GM12878 (cell line): ENCODE data around the gene GMDS. TPM values are rescaled to one million over a fixed set of nuclear protein-coding genes. Genes with fewer than 3 reads are reported as not detected.

Experiments used
- ATAC-seq: fragments of 200-7000 bp; cut with Tn5 transposase; 3 replicates; pipeline ENCODE4 v1.9.1; 2020; ENCODE audit warnings: mild to moderate bottlenecking, moderate library complexity
- BruUV-seq: library from RNA; stranded (reverse); fragments of 400-500 nt; replicated peaks from 2 replicates; lab custom pipeline; 2021; lab: Mats Ljungman, UMichigan
- CTCF ChIA-PET: fragments of 300-600 bp; sonication (Branson Sonifier 250); formaldehyde crosslinking; extraction: SDS; loops from one replicate; lab custom pipeline; 2021; ENCODE audit warnings: inconsistent platforms; lab: Yijun Ruan, JAX
- POLR2A ChIA-PET: fragments of 350-600 bp; formaldehyde crosslinking; extraction: SDS; loops from one replicate; lab custom pipeline; 2021; ENCODE audit warnings: inconsistent platforms; lab: Charles Lee
- RAD21 ChIA-PET: fragments of 300-600 bp; sonication (Branson Sonifier 250); formaldehyde crosslinking; loops from one replicate; lab custom pipeline; 2023; ENCODE audit warnings: antibody characterized with exemption; ENCODE audit not compliant: unreplicated experiment; lab: Charles Lee
- SMC1A ChIA-PET: fragments of 300-600 bp; sonication (Branson Sonifier 250); formaldehyde crosslinking; loops from one replicate; lab custom pipeline; 2023; ENCODE audit not compliant: unreplicated experiment, uncharacterized antibody; lab: Charles Lee
- DNase-seq: peaks from one replicate; pipeline ENCODE4 v3.0.0-alpha.2; 2011; ENCODE audit warnings: low read depth, low spot score
- FAIRE-seq: peaks from 3 replicates; lab custom pipeline; 2011; peaks lifted over from hg19 to GRCh38; lab: Jason Lieb, UNC
- H2AFZ ChIP-seq: 2 replicates; pipeline ENCODE4 v1.6.0; 2011; ENCODE audit warnings: low read depth, low read length, control low read depth; ENCODE audit not compliant: control insufficient read depth
- H3K27ac ChIP-seq: 2 replicates; pipeline ENCODE4 v1.5.1; 2011; ENCODE audit warnings: control low read depth; ENCODE audit not compliant: control insufficient read depth, insufficient read depth
- H3K27me3 ChIP-seq, 2 experiments: replicated peaks in 1 of 2; 2 replicates each; pipeline versions ENCODE4 v1.6.0 to v1.6.1; 2011; ENCODE audit warnings: low read length in 1 of 2; ENCODE audit not compliant: control insufficient read depth in 2 of 2, insufficient read depth in 2 of 2
- H3K36me3 ChIP-seq, 2 experiments: 2 replicates each; pipeline ENCODE4 v1.5.1; 2011; ENCODE audit warnings: low read length in 1 of 2; ENCODE audit not compliant: control insufficient read depth in 2 of 2, insufficient read depth in 2 of 2
- H3K4me1 ChIP-seq: 2 replicates; pipeline ENCODE4 v1.6.1; 2011; ENCODE audit warnings: mild to moderate bottlenecking, low read length, moderate library complexity, mixed read lengths; ENCODE audit not compliant: control insufficient read depth, insufficient read depth
- H3K4me2 ChIP-seq: 2 replicates; pipeline ENCODE4 v1.6.0; 2011; ENCODE audit warnings: control low read depth; ENCODE audit not compliant: control insufficient read depth, insufficient read depth
- H3K4me3 ChIP-seq: fragments of 200-600 bp; sonication (generic); 2 replicates; pipeline ENCODE4 v1.5.1; 2016
- H3K79me2 ChIP-seq: 2 replicates; pipeline ENCODE4 v1.6.0; 2011; ENCODE audit warnings: low read length; ENCODE audit not compliant: control insufficient read depth, insufficient read depth
- H3K9ac ChIP-seq: 2 replicates; pipeline ENCODE4 v1.8.0; 2011; ENCODE audit warnings: low read length, control low read depth, mixed read lengths; ENCODE audit not compliant: control insufficient read depth, insufficient read depth
- H3K9me3 ChIP-seq: replicated peaks from 3 replicates; pipeline ENCODE4 v1.5.1; 2011; ENCODE audit warnings: mild to moderate bottlenecking, low read length; ENCODE audit not compliant: control insufficient read depth, insufficient read depth
- H4K20me1 ChIP-seq: 2 replicates; pipeline ENCODE4 v1.6.0; 2011; ENCODE audit not compliant: control insufficient read depth, insufficient read depth
- CEBPB ChIP-seq, 2 experiments: fragments of 150-350 bp in 1 of 2; IDR thresholded peaks; 2 replicates each; pipeline ENCODE4 v1.6.1; 2012 to 2014; ENCODE audit warnings: low read depth in 2 of 2, low read length in 2 of 2, borderline replicate concordance in 1 of 2, inconsistent platforms in 1 of 2
- HDAC2 ChIP-seq: fragments of 200-600 bp; sonication (generic); IDR thresholded peaks from 2 replicates; pipeline ENCODE4 v1.6.1; 2017
- KDM1A ChIP-seq: fragments of 200-600 bp; sonication (generic); IDR thresholded peaks from 2 replicates; pipeline ENCODE4 v1.6.1; 2016; ENCODE audit warnings: borderline replicate concordance
- NRF1 ChIP-seq: conservative IDR thresholded peaks from 2 replicates; pipeline ENCODE4 v1.6.1; 2011; ENCODE audit warnings: mild to moderate bottlenecking, low read depth, low read length, improper control_type of control experiment
- PML ChIP-seq: IDR thresholded peaks from 2 replicates; pipeline ENCODE4 v1.6.1; 2012; ENCODE audit warnings: low read length, inconsistent platforms
- POU2F2 ChIP-seq: IDR thresholded peaks from 3 replicates; pipeline ENCODE4 v1.6.1; 2011; ENCODE audit warnings: low read depth, mild to moderate bottlenecking, low read length, borderline replicate concordance
- RCOR1 ChIP-seq: conservative IDR thresholded peaks from 2 replicates; pipeline ENCODE4 v1.6.1; 2012; ENCODE audit warnings: low read depth, low read length, improper control_type of control experiment
- RUNX3 ChIP-seq: IDR thresholded peaks from 2 replicates; pipeline ENCODE4 v1.6.1; 2012; ENCODE audit warnings: low read length, inconsistent platforms
- SIN3A ChIP-seq: IDR thresholded peaks from 2 replicates; pipeline ENCODE4 v1.6.1; 2012; ENCODE audit warnings: low read depth, low read length, improper control_type of control experiment
- SIX5 ChIP-seq: IDR thresholded peaks from 2 replicates; pipeline ENCODE4 v1.6.1; 2011; ENCODE audit warnings: mild to moderate bottlenecking, low read depth, low read length, moderate library complexity; ENCODE audit not compliant: severe bottlenecking
- SPI1 ChIP-seq: IDR thresholded peaks from 2 replicates; pipeline ENCODE4 v1.6.1; 2011; ENCODE audit warnings: low read depth, mild to moderate bottlenecking, low read length, moderate library complexity, borderline replicate concordance; ENCODE audit not compliant: insufficient read depth
- ZNF274 ChIP-seq: IDR thresholded peaks from one replicate; pipeline ENCODE4 v1.8.0; 2011; ENCODE audit not compliant: insufficient read length, insufficient read depth
- ZZZ3 ChIP-seq: IDR thresholded peaks from 2 replicates; pipeline ENCODE4 v1.6.1; 2011; ENCODE audit warnings: low read depth; ENCODE audit not compliant: control insufficient read depth, insufficient read length
- WGBS: methylation state at CpG from one replicate; pipeline ENCODE4 v1.1.6; 2016; ENCODE audit warnings: low lambda C conversion rate; ENCODE audit not compliant: insufficient replicate concordance, insufficient coverage; ENCODE audit errors: missing lambda C conversion rate; 5-methylcytosine and 5-hydroxymethylcytosine counted together
- in situ Hi-C: fragments of 300-500 bp; cut with MboI; formaldehyde crosslinking; loops from 9 replicates; pipeline ENCODE4 v1.14.3; 2018; ENCODE audit warnings: mixed read lengths
- intact Hi-C: fragments of 100-400 bp; cut with micrococcal nuclease; formaldehyde crosslinking; loops from one replicate; pipeline ENCODE4 v1.14.2; 2022; ENCODE audit not compliant: unreplicated experiment
- polyA plus RNA-seq, 11 experiments: library from polyadenylated mRNA; depleted of rRNA in 4 of 11; unstranded in 6 of 11; stranded (reverse) in 5 of 11; fragments of >200 nt; fragmentation: Nextera tagmentation in 4 of 11; fragmentation: Illumina TruSeq in 1 of 11; extraction: Ambion mirVana in 4 of 11; extraction: Trizol in 1 of 11; gene quantifications; 1 replicate in 1 of 11; 2 replicates in 10 of 11; pipeline versions ENCODE4 v1.2.1 to v1.2.3, GENCODE V29; 2011 to 2016; ENCODE audit warnings: inconsistent platforms in 2 of 11, missing spikeins in 2 of 11, low read depth in 1 of 11
- total RNA-seq, 4 experiments: library from RNA; depleted of rRNA in 3 of 4; stranded (reverse); fragments of >200 nt in 3 of 4; fragmentation: Illumina TruSeq in 1 of 4; extraction: Trizol in 1 of 4; gene quantifications; 2 replicates each; pipeline versions ENCODE4 v1.2.1 to v1.2.3, GENCODE V29; 2013 to 2021
- TF ChIP-seq, protein P1 (sequence below): fragments of 150-350 bp; IDR thresholded peaks from 2 replicates; pipeline ENCODE4 v1.6.1; 2014; ENCODE audit warnings: mild to moderate bottlenecking, low read depth, low read length
- TF ChIP-seq, protein P2 (sequence below): IDR thresholded peaks from 2 replicates; pipeline ENCODE4 v1.6.1; 2011; ENCODE audit warnings: mild to moderate bottlenecking, low read depth, low read length, moderate library complexity; ENCODE audit not compliant: insufficient replicate concordance
- TF ChIP-seq, protein P3 (sequence below): fragments of 450-650 bp; IDR thresholded peaks from 2 replicates; pipeline ENCODE4 v1.6.1; 2016; ENCODE audit warnings: mild to moderate bottlenecking

Gene GMDS
- total and polyA plus RNA-seq, 10 of the 15 experiments (the other 5 are each of a cell fraction or from before 2014, with no cell fraction given): 0.61 to 53.8 (median 29.3) TPM

DNA sequence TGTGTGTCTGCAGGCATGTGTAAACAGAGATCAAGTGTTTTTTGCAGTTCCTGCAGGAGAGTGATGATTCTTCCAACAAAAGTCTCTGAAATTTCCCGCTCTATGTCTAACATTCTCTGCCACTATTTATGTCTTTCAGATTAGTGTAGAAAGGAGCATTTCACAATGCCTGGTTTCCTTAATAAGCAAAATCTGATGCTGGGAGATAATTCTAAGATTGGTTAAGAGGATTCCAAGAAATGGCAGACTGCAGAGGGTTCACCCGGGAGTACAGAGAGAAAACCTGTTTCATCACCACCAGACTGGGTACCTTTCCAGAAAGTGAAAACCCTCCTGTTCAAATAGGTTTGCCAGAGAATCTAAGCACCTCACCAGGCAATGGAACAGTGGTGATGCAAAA is 573.0 kb downstream of the GMDS start (continued):
- TF ChIP-seq RCOR1 (no peak), PML (no peak)
- TF ChIP-seq, protein P1, sequence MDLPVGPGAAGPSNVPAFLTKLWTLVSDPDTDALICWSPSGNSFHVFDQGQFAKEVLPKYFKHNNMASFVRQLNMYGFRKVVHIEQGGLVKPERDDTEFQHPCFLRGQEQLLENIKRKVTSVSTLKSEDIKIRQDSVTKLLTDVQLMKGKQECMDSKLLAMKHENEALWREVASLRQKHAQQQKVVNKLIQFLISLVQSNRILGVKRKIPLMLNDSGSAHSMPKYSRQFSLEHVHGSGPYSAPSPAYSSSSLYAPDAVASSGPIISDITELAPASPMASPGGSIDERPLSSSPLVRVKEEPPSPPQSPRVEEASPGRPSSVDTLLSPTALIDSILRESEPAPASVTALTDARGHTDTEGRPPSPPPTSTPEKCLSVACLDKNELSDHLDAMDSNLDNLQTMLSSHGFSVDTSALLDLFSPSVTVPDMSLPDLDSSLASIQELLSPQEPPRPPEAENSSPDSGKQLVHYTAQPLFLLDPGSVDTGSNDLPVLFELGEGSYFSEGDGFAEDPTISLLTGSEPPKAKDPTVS: no peak

DNA sequence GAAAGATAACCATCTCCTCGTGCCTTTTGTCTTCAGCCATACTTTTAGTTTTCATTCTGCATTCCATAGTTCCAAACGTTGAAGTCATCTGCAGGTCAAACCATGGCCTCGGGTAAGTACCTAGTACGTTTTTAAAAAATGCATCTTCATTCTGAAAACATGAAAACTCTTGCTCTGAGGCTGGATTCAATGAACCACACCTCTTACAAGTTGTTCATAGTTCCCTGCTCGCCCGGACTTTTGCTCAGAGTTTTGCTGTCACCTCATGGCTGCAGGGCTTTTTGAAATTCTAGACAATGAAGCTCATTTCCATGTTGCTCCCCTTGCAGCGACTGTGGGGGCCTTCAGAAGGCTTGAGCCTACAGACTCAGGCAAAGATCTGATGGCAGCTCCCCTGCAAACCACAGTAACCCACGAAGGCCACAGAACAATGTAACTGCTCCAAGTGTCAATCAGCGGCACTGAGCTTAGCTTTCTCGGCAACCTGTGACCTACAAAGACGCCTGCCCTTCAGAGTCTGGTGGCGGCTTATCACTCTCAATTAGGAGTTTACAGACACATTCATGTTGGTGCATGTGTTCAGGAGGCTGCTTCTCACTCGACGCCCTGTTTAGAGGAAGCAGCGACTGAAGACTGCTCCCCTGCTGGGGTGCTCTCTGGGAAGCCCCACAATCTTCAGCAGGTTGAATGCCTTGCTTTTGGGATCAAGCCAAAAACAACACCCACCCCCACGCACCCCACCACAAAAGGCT is 574.5 kb downstream of the GMDS start:
- 5% methylated on average over 16 of the region's 16 CpGs for WGBS
- H3K27ac ChIP-seq: 0 out of 2 replicates have a peak overlapping the region, but pooled peaks have one; percentile 22
- H4K20me1 ChIP-seq: no peaks in the 10 kb centered on the region
- no TSS peak for BruUV-seq
- no peak overlapping the region for H3K9ac ChIP-seq
- peaks cover 14% of the 10 kb centered on the region for H3K4me1 ChIP-seq
- no peaks in the 10 kb centered on the region for H3K79me2 ChIP-seq
- in situ Hi-C loops (no loop called here), intact Hi-C loops (no loop called here)
- ChIA-PET CTCF (no interaction called here), POLR2A (no interaction called here), RAD21 (interaction anchor here (0.7 kb wide), 1 partner anchor 426 kb away, joined by 3 read pairs; no protein-coding TSS in a partner anchor), SMC1A (no interaction called here)
- H3K9me3 ChIP-seq: no peaks in the 10 kb centered on the region
- DNase-seq (peak; percentile 31), FAIRE-seq (peak; percentile 13), ATAC-seq (peak; percentile 73)
- peak overlapping the region; percentile 13; the same call in 1 of the 2 replicates for H3K4me3 ChIP-seq
- peak overlapping the region; percentile 38; the same call in 1 of the 2 replicates for H3K4me2 ChIP-seq
- no peak overlapping the region for H2AFZ ChIP-seq
- no peaks in the 10 kb centered on the region for H3K27me3 ChIP-seq
- H3K36me3 ChIP-seq: no peaks in the 10 kb centered on the region
- TF ChIP-seq HDAC2 (no peak), SIX5 (no peak), KDM1A (no peak), SPI1 (peak; percentile 16; the same call in 1 of the 2 replicates), ZNF274 (no peak), SIN3A (no peak), ZZZ3 (no peak), RUNX3 (peak; percentile 54; the same call in 1 of the 2 replicates), POU2F2 (0 out of 3 replicates have a peak, but pooled peaks have one; percentile 19), NRF1 (no peak), CEBPB (IDR thresholded peaks at IDR 0.05; ENCODE audit: borderline replicate concordance in 1 of 2, low read depth in 2 of 2, low read length in 2 of 2) (no peak)
- TF ChIP-seq, protein P2, sequence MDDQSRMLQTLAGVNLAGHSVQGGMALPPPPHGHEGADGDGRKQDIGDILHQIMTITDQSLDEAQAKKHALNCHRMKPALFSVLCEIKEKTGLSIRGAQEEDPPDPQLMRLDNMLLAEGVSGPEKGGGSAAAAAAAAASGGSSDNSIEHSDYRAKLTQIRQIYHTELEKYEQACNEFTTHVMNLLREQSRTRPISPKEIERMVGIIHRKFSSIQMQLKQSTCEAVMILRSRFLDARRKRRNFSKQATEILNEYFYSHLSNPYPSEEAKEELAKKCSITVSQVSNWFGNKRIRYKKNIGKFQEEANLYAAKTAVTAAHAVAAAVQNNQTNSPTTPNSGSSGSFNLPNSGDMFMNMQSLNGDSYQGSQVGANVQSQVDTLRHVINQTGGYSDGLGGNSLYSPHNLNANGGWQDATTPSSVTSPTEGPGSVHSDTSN: peak; percentile 77
- TF ChIP-seq, protein P3, sequence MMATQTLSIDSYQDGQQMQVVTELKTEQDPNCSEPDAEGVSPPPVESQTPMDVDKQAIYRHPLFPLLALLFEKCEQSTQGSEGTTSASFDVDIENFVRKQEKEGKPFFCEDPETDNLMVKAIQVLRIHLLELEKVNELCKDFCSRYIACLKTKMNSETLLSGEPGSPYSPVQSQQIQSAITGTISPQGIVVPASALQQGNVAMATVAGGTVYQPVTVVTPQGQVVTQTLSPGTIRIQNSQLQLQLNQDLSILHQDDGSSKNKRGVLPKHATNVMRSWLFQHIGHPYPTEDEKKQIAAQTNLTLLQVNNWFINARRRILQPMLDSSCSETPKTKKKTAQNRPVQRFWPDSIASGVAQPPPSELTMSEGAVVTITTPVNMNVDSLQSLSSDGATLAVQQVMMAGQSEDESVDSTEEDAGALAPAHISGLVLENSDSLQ: peak; percentile 88
